ENCODE results near the gene ATP7B.

DNA sequence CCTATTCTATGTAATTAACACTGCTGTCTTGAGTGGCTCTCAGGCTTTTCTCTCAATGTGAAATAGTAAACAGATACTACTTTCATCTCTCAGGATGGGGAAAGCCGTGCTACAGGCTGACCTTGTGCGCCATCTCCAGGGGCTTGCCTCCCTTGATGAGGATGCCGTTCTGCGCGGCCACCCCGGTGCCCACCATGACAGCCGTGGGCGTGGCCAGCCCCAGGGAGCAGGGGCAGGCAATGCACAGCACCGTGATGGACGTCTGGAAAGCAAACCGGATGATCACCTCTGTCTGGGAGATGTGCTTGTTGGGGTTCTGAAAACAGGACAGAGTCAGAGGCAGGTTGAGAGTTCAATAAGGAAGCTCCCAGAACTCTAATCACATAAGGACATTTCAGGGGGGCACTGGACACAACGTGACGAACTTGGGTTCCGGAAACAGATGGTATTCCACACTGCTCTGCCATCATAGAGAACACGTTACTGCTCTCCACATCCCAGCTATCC lies 65.0 kb downstream of the ATP7B start:
- TF ChIP-seq, protein P1, sequence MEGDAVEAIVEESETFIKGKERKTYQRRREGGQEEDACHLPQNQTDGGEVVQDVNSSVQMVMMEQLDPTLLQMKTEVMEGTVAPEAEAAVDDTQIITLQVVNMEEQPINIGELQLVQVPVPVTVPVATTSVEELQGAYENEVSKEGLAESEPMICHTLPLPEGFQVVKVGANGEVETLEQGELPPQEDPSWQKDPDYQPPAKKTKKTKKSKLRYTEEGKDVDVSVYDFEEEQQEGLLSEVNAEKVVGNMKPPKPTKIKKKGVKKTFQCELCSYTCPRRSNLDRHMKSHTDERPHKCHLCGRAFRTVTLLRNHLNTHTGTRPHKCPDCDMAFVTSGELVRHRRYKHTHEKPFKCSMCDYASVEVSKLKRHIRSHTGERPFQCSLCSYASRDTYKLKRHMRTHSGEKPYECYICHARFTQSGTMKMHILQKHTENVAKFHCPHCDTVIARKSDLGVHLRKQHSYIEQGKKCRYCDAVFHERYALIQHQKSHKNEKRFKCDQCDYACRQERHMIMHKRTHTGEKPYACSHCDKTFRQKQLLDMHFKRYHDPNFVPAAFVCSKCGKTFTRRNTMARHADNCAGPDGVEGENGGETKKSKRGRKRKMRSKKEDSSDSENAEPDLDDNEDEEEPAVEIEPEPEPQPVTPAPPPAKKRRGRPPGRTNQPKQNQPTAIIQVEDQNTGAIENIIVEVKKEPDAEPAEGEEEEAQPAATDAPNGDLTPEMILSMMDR (conservative IDR thresholded peaks at IDR 0.05; ENCODE audit: low read depth in 2 of 2): no peak
- TF ChIP-seq JUNB (IDR thresholded peaks at IDR 0.05; ENCODE audit: unreplicated experiment): no peak
